GM13977 (cell line): Measurements from ENCODE around the gene TAS1R3.

Source experiments
- DNase-seq: peaks from one replicate; pipeline ENCODE4 v3.0.0; 2012; ENCODE audit warnings: low spot score
- CTCF ChIP-seq: IDR thresholded peaks from 2 replicates; pipeline ENCODE4 v1.5.1; 2012; ENCODE audit warnings: mild to moderate bottlenecking, control low read depth; ENCODE audit not compliant: insufficient read depth; ENCODE audit errors: extremely low read depth, missing control alignments
- in situ Hi-C: fragments of 300-500 bp; cut with MboI; formaldehyde crosslinking; loops from one replicate; pipeline ENCODE4 v1.12.0; 2022; ENCODE audit warnings: low sequenced_read_pairs, low pct_unique_long_range_greater_than_20kb, mixed read lengths, inconsistent platforms; ENCODE audit not compliant: unreplicated experiment

The TAS1R3 gene

GRCh38 chr1:1336446-1336845, 5.4 kb downstream of the TAS1R3 start:
- in situ Hi-C loops = no loop called here
- DNase-seq = no peak
- no peak for TF ChIP-seq CTCF

- DNase-seq = no peak
- in situ Hi-C loops = no loop called here
Observed at GRCh38 chr1:1336931-1337792, 6.1 kb downstream of the TAS1R3 start.

GRCh38 chr1:1337793-1338147, 6.7 kb downstream of the TAS1R3 start:
- TF ChIP-seq CTCF = no peak
- in situ Hi-C loops = no loop called here
- peak; percentile 83 for DNase-seq

More at GRCh38 chr1:1336931-1337792, 6.1 kb downstream of the TAS1R3 start:
- TF ChIP-seq CTCF = no peak

GRCh38 chr1:1338278-1338677, 7.2 kb downstream of the TAS1R3 start:
- in situ Hi-C loops = no loop called here
- DNase-seq = no peak
- no peak for TF ChIP-seq CTCF

GRCh38 chr1:1340185-1340584, 9.1 kb downstream of the TAS1R3 start:
- no peak for DNase-seq

GRCh38 chr1:1340791-1341548, 9.9 kb downstream of the TAS1R3 start:
- in situ Hi-C loops = no loop called here
- DNase-seq = no peak
- TF ChIP-seq CTCF = no peak

More at GRCh38 chr1:1340185-1340584, 9.1 kb downstream of the TAS1R3 start:
- in situ Hi-C loops = no loop called here
- no peak for TF ChIP-seq CTCF
